ENCODE data around the gene SLC6A14. TPM values are rescaled to one million over a fixed set of nuclear protein-coding genes. Genes with fewer than 3 reads are reported as not detected.

SLC6A14 gene
- not detected in 2 replicates for total RNA-seq

GRCh38 chrX:116436358-116436816 is at the start of gene SLC6A14:
SLC6A14 (plus strand) TSS chrX:116436606; CDS start chrX:116436710, 104 bp downstream.

GRCh38 chrX:116462822-116463221 is 26.4 kb downstream of the SLC6A14 start, which contains the start of gene CT83:
CT83 (minus strand) TSS chrX:116462976; CDS start chrX:116462856, 120 bp downstream.

Other genes with a start within 250 kb of the SLC6A14 start
- not detected in 2 replicates for gene CT83, start 26.4 kb downstream of the SLC6A14 start, total RNA-seq

Data from smooth muscle cell of the pulmonary artery (primary cell).